Natural killer cell (primary cell): ENCODE results near the gene KDM4C. TPM values are rescaled to one million over a fixed set of nuclear protein-coding genes. Genes with fewer than 3 reads are reported as not detected.

ENCODE experiments used
- ATAC-seq, 3 donors: fragments of 150-1000 bp in 2 of 3; fragments of 200-7000 bp in 1 of 3; cut with Tn5 transposase; 1 replicate in 1 of 3; 2 replicates in 2 of 3; pipeline ENCODE4 v1.10.0; 2021; ENCODE audit warnings: mild to moderate bottlenecking in 2 of 3, moderate library complexity in 2 of 3
- DNase-seq, 2 donors: peaks; one replicate each; pipeline versions ENCODE4 v3.0.0 to v3.0.0-alpha.2; 2013 to 2021; ENCODE audit warnings: mixed read lengths in 1 of 2
- H3K27ac ChIP-seq: one replicate; pipeline ENCODE4 v1.5.1; 2013; ENCODE audit warnings: mild to moderate bottlenecking, low read length
- H3K27me3 ChIP-seq: one replicate; pipeline ENCODE4 v1.6.1; 2013; ENCODE audit warnings: low read length; ENCODE audit not compliant: control insufficient read depth, insufficient read depth
- H3K36me3 ChIP-seq: one replicate; pipeline ENCODE4 v1.6.1; 2013; ENCODE audit warnings: low read length; ENCODE audit not compliant: control insufficient read depth, insufficient read depth
- H3K4me1 ChIP-seq: one replicate; pipeline ENCODE4 v1.6.1; 2013; ENCODE audit warnings: low read length; ENCODE audit not compliant: control insufficient read depth, insufficient read depth
- H3K4me3 ChIP-seq: one replicate; pipeline ENCODE4 v1.5.1; 2013; ENCODE audit warnings: low read length
- H3K9me3 ChIP-seq: one replicate; pipeline ENCODE4 v1.6.1; 2013; ENCODE audit warnings: low read length; ENCODE audit not compliant: control insufficient read depth, insufficient read depth
- H3K27ac Mint-ChIP-seq, 2 donors: one replicate each; pipeline ENCODE4 v1.8.0; 2022; ENCODE audit warnings: mild to moderate bottlenecking in 2 of 2, mixed read lengths in 2 of 2, moderate library complexity in 1 of 2
- H3K27me3 Mint-ChIP-seq, 2 donors: one replicate each; pipeline ENCODE4 v1.8.0; 2022; ENCODE audit warnings: low read depth in 2 of 2, mixed read lengths in 2 of 2
- H3K36me3 Mint-ChIP-seq: one replicate; pipeline ENCODE4 v1.8.0; 2022; ENCODE audit warnings: mixed read lengths
- H3K4me1 Mint-ChIP-seq, 2 donors: one replicate each; pipeline ENCODE4 v1.8.0; 2022; ENCODE audit warnings: mixed read lengths in 2 of 2
- H3K4me3 Mint-ChIP-seq: one replicate; pipeline ENCODE4 v1.8.0; 2022; ENCODE audit warnings: mild to moderate bottlenecking, moderate library complexity, mixed read lengths
- H3K9me3 Mint-ChIP-seq, 2 donors: one replicate each; pipeline ENCODE4 v1.8.0; 2022; ENCODE audit warnings: mixed read lengths in 2 of 2
- WGBS: methylation state at CpG from one replicate; pipeline ENCODE4 v1.1.7; 2013; ENCODE audit warnings: missing lambda C conversion rate; ENCODE audit not compliant: insufficient coverage; 5-methylcytosine and 5-hydroxymethylcytosine counted together
- intact Hi-C: fragments of 100-400 bp; cut with micrococcal nuclease; formaldehyde crosslinking; loops from one replicate; pipeline ENCODE4 v1.14.2; 2022
- total RNA-seq, 4 donors: library from RNA; stranded (reverse); fragments of 120-200 nt in 1 of 4; gene quantifications; one replicate each; pipeline versions ENCODE4 v1.2.3 to v1.2.4, GENCODE V29; 2013 to 2022
- TF ChIP-seq, protein P1 (sequence below): fragments of 200-600 bp; IDR thresholded peaks from one replicate; pipeline ENCODE4 v1.8.0; 2022; ENCODE audit warnings: antibody characterized with exemption

The KDM4C gene
- total RNA-seq, 3 donors from 2014 or later (not counting 1 experiment from before 2014, with no cell fraction given) = 115 to 137 (median 116) TPM

DNA sequence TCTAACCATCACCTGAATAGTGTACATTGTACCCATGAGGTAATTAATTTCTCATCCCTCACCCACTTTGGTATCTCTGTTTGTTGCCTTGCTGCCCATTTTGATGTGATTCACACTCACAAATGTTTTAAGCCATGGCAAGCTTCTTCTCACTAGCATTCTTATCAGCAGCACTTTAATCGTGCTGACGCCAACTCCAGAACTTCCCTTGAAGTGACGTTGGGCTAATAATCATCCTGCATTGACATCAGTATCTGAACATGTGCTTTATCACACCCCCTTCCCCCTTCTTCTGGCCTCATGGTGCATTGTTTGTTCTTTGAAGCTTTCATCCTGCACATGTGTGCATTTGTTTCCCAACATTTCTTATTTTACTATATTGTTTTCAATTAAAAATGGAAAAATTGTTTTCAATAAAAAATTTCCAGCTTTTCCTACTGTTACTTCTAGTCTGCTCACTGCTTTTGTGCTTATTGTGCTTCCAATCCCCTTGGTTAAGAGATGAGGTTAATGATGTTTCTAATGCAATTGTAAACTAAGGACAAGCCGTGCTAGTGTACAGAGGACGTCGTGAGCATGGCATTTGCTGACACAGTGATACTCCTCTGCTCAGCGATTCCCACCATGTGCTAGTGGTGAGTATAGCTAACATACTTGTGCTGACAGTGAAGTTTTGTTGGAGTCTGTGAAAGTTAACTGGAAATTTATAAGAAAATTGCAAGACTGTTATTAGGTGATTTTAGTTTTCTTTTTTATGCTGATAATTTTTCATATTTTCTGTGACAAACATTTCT lies 238.5 kb downstream of the KDM4C start:
- TF ChIP-seq, protein P1, sequence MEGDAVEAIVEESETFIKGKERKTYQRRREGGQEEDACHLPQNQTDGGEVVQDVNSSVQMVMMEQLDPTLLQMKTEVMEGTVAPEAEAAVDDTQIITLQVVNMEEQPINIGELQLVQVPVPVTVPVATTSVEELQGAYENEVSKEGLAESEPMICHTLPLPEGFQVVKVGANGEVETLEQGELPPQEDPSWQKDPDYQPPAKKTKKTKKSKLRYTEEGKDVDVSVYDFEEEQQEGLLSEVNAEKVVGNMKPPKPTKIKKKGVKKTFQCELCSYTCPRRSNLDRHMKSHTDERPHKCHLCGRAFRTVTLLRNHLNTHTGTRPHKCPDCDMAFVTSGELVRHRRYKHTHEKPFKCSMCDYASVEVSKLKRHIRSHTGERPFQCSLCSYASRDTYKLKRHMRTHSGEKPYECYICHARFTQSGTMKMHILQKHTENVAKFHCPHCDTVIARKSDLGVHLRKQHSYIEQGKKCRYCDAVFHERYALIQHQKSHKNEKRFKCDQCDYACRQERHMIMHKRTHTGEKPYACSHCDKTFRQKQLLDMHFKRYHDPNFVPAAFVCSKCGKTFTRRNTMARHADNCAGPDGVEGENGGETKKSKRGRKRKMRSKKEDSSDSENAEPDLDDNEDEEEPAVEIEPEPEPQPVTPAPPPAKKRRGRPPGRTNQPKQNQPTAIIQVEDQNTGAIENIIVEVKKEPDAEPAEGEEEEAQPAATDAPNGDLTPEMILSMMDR = no peak
- WGBS = 91% methylated on average over 7 of the region's 7 CpGs
- no peaks in the 10 kb centered on the region for H3K36me3 Mint-ChIP-seq

DNA sequence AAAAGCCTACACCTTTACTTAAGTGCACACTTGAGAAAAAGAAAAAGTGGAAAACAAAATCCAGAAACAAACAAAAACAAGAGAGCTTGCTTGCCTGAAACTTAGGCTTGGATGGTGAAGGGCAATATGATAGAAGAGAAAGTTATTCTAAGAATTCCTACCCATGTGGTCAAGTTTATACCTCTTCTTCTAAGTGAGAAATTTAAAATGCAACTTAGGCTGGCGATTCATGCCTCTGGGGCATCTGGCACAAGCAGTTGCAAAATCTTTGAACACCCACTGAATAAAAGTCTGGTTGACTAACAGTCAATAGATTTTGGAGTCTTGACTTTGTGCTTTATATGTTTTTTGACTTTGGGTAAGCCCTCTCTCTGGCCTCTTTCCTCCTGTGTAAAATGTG lies 239.6 kb downstream of the KDM4C start:
- peaks cover 12 to 20% of the 10 kb centered on the region in 2 donors for H3K4me1 Mint-ChIP-seq
- no peak overlapping the region for H3K4me3 ChIP-seq
- H3K27ac Mint-ChIP-seq = peak overlapping the region in 1 of 2 donors; percentile 67
- H3K27me3 ChIP-seq = no peaks in the 10 kb centered on the region
- H3K9me3 ChIP-seq = no peaks in the 10 kb centered on the region
- H3K27me3 Mint-ChIP-seq = no peaks in the 10 kb centered on the region
- WGBS = 91% methylated on average over 1 of the region's 1 CpG
- intact Hi-C loops = no loop called here
- no peak overlapping the region for H3K27ac ChIP-seq
- no peak for DNase-seq
- TF ChIP-seq, protein P1 = no peak
- H3K36me3 ChIP-seq = peaks cover 38% of the 10 kb centered on the region
- ATAC-seq = no peak
- H3K36me3 Mint-ChIP-seq = no peaks in the 10 kb centered on the region
- H3K4me1 ChIP-seq = no peaks in the 10 kb centered on the region
- H3K9me3 Mint-ChIP-seq = no peaks in the 10 kb centered on the region
- no peak overlapping the region for H3K4me3 Mint-ChIP-seq

More for the DNA sequence above, 238.5 kb downstream of the KDM4C start:
- intact Hi-C loops = no loop called here
- H3K4me1 ChIP-seq = no peaks in the 10 kb centered on the region
- H3K27ac ChIP-seq = no peak overlapping the region
- H3K27ac Mint-ChIP-seq = no peak overlapping the region
- no peak for DNase-seq
- peaks cover 48% of the 10 kb centered on the region for H3K36me3 ChIP-seq
- no peaks in the 10 kb centered on the region for H3K9me3 ChIP-seq
- H3K4me1 Mint-ChIP-seq = peaks cover 6 to 15% of the 10 kb centered on the region in 2 donors
- no peak for ATAC-seq
- H3K4me3 Mint-ChIP-seq = no peak overlapping the region
- H3K4me3 ChIP-seq = no peak overlapping the region
- no peaks in the 10 kb centered on the region for H3K9me3 Mint-ChIP-seq
- no peaks in the 10 kb centered on the region for H3K27me3 ChIP-seq
- no peaks in the 10 kb centered on the region for H3K27me3 Mint-ChIP-seq

DNA sequence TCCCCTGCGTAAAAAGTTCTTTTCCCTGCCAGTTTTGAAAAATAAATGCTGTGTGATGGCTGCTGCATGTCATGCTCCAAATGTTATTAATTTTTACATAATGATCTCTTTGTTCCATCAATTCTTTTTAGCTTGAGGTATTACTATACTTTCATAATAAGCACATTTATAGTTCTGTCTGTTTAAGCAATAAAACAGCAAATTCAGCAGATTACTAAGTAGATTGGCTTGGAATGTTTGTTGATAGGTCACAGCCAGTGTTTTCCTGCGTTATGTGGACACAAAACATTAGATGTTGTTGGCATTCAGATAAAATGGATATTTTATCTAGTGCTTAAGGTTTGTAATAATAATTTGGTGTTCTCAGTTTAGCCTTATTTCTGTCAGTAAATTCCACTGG lies 242.0 kb downstream of the KDM4C start:
- Histone ChIP-seq H3K4me1 (no peaks in the 10 kb centered on the region), H3K27ac (no peak overlapping the region), H3K36me3 (peaks cover 21% of the 10 kb centered on the region), H3K4me3 (no peak overlapping the region), H3K9me3 (no peaks in the 10 kb centered on the region), H3K27me3 (no peaks in the 10 kb centered on the region)
- Mint-ChIP-seq H3K27me3 (no peaks in the 10 kb centered on the region), H3K27ac (no peak overlapping the region), H3K36me3 (no peaks in the 10 kb centered on the region), H3K9me3 (no peaks in the 10 kb centered on the region), H3K4me3 (no peak overlapping the region), H3K4me1 (peaks cover 12 to 15% of the 10 kb centered on the region in 2 donors)
- TF ChIP-seq, protein P1 = no peak
- ATAC-seq = no peak
- 95% methylated on average over 2 of the region's 2 CpGs for whole genome bisulfite sequencing
- intact Hi-C loops = no loop called here
- no peak for DNase-seq

DNA sequence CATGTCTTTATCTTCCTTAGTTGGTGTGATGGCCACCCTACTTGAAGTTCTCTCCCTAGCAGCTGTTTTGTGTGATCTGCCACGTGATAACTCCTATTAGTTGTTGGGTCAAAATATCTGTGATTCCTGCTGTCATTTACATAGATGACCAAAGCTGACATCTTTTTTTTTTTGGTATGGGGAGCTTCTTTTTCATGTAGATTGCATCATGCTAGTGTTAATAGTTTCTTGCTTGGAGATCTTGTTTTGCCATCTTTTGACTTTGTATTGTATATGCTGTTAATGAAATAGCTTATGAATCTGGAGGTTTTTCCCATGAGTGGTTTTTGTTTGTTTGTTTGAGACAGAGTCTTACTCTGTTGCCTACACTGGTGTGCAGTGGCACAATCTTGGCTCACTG lies 243.8 kb downstream of the KDM4C start:
- Histone ChIP-seq H3K36me3 (peaks cover 7% of the 10 kb centered on the region), H3K27ac (no peak overlapping the region), H3K27me3 (no peaks in the 10 kb centered on the region), H3K4me3 (no peak overlapping the region), H3K9me3 (no peaks in the 10 kb centered on the region), H3K4me1 (no peaks in the 10 kb centered on the region)
- DNase-seq (no peak), ATAC-seq (no peak)
- H3K36me3 Mint-ChIP-seq = no peaks in the 10 kb centered on the region
- 100% methylated on average over 1 of the region's 1 CpG for WGBS
- peak overlapping the region in 1 of 2 donors; percentile 3 for H3K27ac Mint-ChIP-seq
- peaks cover 12 to 15% of the 10 kb centered on the region in 2 donors for H3K4me1 Mint-ChIP-seq
- TF ChIP-seq, protein P1 = no peak
- no peaks in the 10 kb centered on the region for H3K9me3 Mint-ChIP-seq
- intact Hi-C loops = no loop called here
- no peaks in the 10 kb centered on the region for H3K27me3 Mint-ChIP-seq
- H3K4me3 Mint-ChIP-seq = no peak overlapping the region
